GM21367 (cell line): Measurements from ENCODE around the gene PRCP.
"Not testable (repeated sequence)": the region's sequence is repeated elsewhere in the genome, so short reads cannot be mapped to it uniquely, and the experiment has no call there.

ENCODE experiments used
- ATAC-seq: cut with Tn5 transposase; IDR thresholded peaks from one replicate; pipeline ENCODE4 v1.9.1; 2021; ENCODE audit not compliant: unreplicated experiment

PRCP gene

GRCh38 chr11:82900277-82901164, at the start of gene PRCP:
Gene PRCP, minus strand, starts transcription at chr11:82900430. Its CDS starts 28 bp downstream, at chr11:82900402.
- ATAC-seq = peak; percentile 80

- ATAC-seq = no peak
Measured at GRCh38 chr11:82949352-82949751, 49.1 kb upstream of the PRCP start.

GRCh38 chr11:82945682-82946081, 45.5 kb upstream of the PRCP start:
- no peak for ATAC-seq

- not testable (repeated sequence) for ATAC-seq
Measured at GRCh38 chr11:82945041-82945440, 44.8 kb upstream of the PRCP start.

GRCh38 chr11:82944198-82944597, 44.0 kb upstream of the PRCP start:
- ATAC-seq = no peak

GRCh38 chr11:82943430-82943829, 43.2 kb upstream of the PRCP start:
- not testable (repeated sequence) for ATAC-seq

- no peak for ATAC-seq
Measured at GRCh38 chr11:82942376-82942775, 42.1 kb upstream of the PRCP start.

- ATAC-seq = no peak
Measured at GRCh38 chr11:82939456-82939855, 39.2 kb upstream of the PRCP start.

GRCh38 chr11:82937554-82937953, 37.3 kb upstream of the PRCP start:
- ATAC-seq = no peak

- ATAC-seq = no peak
Measured at GRCh38 chr11:82936261-82936660, 36.0 kb upstream of the PRCP start.

GRCh38 chr11:82932564-82932963, 32.3 kb upstream of the PRCP start:
- ATAC-seq = no peak

- ATAC-seq = no peak
Measured at GRCh38 chr11:82930734-82931133, 30.5 kb upstream of the PRCP start.

GRCh38 chr11:82930229-82930628, 30.0 kb upstream of the PRCP start:
- ATAC-seq = no peak

GRCh38 chr11:82929121-82929520, 28.9 kb upstream of the PRCP start:
- no peak for ATAC-seq

GRCh38 chr11:82927264-82927880, 27.1 kb upstream of the PRCP start:
- peak; percentile 62 for ATAC-seq

GRCh38 chr11:82924522-82925224, 24.4 kb upstream of the PRCP start:
- no peak for ATAC-seq

GRCh38 chr11:82922396-82923173, 22.4 kb upstream of the PRCP start:
- not testable (repeated sequence) for ATAC-seq

- ATAC-seq = not testable (repeated sequence)
Measured at GRCh38 chr11:82920227-82920626, 20.0 kb upstream of the PRCP start.

- ATAC-seq = not testable (repeated sequence)
Measured at GRCh38 chr11:82919786-82920185, 19.6 kb upstream of the PRCP start.

GRCh38 chr11:82909015-82909640, 8.9 kb upstream of the PRCP start:
- no peak for ATAC-seq
